Choroid plexus epithelial cell (primary cell): ENCODE measurements around the gene PASK.

ENCODE experiments used
- DNase-seq: peaks from one replicate; pipeline ENCODE4 v3.0.0-alpha.2; 2010; ENCODE audit warnings: low read depth
- H3K4me3 ChIP-seq: 2 replicates; pipeline ENCODE4 v1.5.1; 2011; ENCODE audit warnings: low read depth, mild to moderate bottlenecking, control low read depth, low read length, moderate library complexity
- TF ChIP-seq, protein P1 (sequence below): conservative IDR thresholded peaks from 2 replicates; pipeline ENCODE4 v1.5.1; 2011; ENCODE audit warnings: low read depth, mild to moderate bottlenecking, control low read depth, inconsistent platforms, low read length, moderate library complexity

The PASK gene

DNA sequence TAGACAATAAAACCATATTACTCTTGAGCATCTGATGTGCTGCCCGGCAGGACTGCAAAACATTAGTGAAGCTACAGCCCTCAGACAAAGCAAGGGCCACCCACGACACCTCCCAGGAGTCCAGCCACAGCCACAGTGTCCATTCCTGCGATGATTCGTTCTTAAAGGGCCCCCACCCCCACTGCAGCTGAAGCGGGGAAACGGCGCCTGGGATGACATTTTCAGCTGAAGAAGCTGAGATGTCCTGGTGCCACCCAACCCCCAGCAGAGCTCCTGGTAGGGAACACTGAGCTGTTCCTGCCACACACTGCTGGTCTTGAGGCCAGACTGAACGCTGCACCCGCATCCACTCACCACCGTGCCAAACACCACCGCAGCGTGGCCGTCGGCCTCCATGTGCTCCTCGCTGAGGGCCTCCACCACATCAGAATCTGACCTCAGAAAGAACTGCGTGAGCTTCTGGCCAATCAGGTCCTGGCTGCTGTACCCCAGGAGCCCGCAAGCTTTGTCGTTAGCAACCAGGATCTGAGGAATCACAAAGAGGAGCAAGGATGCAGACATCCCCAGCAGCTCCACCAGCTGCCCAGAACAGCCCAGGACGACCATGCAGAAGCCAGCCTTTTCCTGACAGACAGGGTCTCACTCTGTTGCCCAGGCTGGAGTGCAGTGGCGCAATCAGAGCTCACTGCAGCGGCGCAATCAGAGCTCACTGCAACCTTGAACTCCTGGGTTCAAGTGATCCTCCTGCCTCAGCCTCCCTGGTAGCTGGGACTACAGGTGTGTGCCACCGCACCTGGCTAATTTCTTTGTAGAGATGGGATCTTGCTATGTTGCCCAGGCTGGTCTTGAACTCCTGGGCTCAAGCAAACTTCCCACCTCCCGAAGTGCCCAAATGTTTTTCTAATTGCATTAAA lies 9.5 kb downstream of the PASK start:
- H3K4me3 ChIP-seq = no peak overlapping the region
- TF ChIP-seq, protein P1, sequence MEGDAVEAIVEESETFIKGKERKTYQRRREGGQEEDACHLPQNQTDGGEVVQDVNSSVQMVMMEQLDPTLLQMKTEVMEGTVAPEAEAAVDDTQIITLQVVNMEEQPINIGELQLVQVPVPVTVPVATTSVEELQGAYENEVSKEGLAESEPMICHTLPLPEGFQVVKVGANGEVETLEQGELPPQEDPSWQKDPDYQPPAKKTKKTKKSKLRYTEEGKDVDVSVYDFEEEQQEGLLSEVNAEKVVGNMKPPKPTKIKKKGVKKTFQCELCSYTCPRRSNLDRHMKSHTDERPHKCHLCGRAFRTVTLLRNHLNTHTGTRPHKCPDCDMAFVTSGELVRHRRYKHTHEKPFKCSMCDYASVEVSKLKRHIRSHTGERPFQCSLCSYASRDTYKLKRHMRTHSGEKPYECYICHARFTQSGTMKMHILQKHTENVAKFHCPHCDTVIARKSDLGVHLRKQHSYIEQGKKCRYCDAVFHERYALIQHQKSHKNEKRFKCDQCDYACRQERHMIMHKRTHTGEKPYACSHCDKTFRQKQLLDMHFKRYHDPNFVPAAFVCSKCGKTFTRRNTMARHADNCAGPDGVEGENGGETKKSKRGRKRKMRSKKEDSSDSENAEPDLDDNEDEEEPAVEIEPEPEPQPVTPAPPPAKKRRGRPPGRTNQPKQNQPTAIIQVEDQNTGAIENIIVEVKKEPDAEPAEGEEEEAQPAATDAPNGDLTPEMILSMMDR = no peak
- DNase-seq = no peak

DNA sequence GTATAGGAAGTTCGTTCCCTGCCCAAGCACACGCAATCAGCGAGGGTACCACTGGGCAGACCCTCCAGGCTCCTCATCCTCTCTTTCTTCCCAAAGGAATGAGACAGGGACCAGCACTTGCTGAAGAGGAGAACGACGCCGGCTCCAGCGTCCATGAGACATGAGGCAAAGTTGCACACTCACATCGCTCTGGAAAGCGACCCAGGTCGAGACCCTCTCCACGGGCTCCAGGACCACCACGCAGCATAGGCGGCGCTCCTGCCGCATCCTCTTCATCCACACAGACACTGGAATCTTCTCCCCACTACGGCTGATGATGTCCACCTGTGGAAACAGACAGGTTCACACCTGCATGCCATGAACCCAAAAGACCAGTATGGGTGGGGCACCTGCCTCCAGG lies 10.8 kb downstream of the PASK start:
- no peak for DNase-seq
- no peak overlapping the region for H3K4me3 ChIP-seq
- TF ChIP-seq, protein P1 = no peak

DNA sequence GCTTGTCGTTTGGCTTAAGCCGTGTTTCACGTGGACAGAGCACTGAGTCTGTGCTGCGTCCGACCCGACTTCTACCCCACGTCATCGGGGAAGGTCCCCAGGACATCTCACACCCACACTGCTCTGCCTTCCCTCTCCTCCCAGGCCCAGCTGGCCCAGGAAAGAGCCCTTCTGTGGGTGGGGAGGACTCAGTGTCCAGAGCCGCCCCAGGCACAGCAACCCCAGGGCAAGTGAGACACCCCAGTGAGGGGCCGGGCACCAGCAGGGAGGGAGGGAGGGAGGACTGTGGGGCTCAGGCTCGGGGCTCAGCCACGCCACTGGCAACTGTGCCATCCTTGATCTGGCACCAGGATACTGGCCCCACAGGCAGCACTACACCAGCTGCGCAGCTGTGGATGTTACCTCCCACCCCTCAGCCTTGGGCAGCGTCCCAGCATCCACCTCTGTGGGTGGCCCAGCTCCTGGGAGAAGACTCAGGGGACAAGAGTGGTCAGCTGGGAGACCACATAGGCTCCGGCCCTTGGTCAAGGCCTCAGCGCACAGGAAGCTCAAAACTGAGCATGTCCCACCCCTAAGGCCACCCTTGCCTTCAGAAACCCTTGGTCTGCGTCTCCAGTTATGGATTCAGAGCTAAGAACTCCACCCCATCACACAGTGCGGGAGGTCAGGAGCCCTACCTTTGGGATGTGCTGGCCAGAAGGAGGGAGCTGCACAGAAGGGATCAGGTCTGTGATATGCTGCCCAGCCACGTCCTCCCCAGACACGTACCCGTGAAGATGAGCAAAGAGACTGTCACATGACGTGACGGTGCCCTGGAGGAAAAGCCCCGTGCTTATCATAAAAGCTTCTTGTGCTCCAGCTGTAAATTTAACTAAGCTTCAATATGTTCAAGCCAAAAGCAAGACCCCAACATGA lies 11.7 kb downstream of the PASK start:
- DNase-seq = no peak
- no peak overlapping the region for H3K4me3 ChIP-seq
- TF ChIP-seq, protein P1 = no peak

DNA sequence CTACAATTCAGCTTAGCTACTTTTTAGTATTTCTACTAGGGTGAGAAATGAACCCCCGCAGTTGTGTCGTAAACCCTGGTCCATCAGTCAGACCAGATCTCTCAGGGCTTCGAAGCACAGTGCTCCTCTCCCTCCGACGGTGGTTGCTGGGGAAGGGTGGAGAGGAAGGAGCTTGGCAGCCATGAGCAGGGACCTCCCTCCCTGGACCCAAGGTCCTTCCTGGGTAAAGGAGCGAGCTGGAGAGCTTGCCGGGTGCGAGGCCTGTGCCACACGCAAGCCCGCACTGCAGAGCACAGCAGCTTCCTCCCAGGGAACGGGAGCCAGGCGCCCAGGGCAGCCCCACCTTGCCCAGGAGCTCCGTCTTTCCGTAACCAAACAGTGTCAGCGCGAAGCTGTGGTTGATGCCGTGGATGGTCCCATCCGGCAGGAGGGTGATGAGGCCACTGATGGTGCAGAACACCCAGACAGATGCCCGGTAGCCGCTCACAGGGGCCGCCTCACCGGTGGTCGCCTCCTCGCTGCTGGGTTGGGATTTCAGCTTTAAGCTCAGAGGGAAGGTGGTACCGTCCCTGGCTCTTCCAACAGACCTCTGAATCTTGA lies 12.5 kb downstream of the PASK start:
- H3K4me3 ChIP-seq = no peak overlapping the region
- DNase-seq = no peak
- TF ChIP-seq, protein P1 = no peak

DNA sequence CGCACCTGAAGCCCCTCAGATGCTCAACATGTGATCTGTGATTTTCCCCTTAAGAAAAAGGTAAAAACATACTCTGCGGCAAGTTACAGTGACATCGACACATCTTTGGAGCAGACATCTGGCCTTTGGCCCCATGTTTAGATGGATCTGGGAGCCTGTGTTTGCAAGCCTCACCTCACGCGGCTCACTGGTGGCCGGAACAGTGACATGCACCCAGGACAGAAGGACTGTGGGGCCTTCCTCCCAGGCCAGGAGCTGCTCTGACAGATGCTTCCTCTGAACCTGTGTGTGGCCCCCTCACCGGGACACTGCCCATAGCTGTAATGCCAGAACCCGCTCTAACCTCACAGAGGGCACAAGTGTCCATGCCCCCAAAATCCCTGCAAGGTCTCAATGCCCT lies 13.1 kb downstream of the PASK start:
- DNase-seq = no peak
- TF ChIP-seq, protein P1 = no peak
- H3K4me3 ChIP-seq = no peak overlapping the region

DNA sequence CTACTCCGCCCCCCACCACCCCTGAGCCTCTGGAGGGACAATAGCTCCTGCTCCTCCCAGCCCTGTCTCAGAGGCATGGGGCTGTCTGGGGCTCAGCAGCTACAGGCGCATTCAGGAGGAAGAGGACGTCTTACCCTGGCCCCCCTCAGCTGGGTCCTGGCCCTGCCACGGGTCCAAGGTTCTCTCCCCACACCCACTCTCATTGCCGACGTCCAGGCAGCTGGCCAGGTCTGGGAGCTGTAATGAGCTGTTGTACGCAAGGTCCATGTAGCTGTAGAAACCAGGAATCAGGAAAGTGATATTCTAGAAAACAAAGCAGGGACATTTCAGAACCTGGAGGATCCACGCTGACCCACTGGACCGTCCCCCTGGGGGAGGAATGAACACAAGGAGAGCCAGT lies 13.5 kb downstream of the PASK start:
- TF ChIP-seq, protein P1 = no peak
- H3K4me3 ChIP-seq = no peak overlapping the region
- no peak for DNase-seq
